Measurements from ENCODE around the gene ZSCAN23. TPM values are rescaled to one million over a fixed set of nuclear protein-coding genes. Genes with fewer than 3 reads are reported as not detected.

The ZSCAN23 gene
- polyA plus RNA-seq, 1 of the 3 experiments (the other 2 are of a cell fraction) = 2.1 TPM

DNA sequence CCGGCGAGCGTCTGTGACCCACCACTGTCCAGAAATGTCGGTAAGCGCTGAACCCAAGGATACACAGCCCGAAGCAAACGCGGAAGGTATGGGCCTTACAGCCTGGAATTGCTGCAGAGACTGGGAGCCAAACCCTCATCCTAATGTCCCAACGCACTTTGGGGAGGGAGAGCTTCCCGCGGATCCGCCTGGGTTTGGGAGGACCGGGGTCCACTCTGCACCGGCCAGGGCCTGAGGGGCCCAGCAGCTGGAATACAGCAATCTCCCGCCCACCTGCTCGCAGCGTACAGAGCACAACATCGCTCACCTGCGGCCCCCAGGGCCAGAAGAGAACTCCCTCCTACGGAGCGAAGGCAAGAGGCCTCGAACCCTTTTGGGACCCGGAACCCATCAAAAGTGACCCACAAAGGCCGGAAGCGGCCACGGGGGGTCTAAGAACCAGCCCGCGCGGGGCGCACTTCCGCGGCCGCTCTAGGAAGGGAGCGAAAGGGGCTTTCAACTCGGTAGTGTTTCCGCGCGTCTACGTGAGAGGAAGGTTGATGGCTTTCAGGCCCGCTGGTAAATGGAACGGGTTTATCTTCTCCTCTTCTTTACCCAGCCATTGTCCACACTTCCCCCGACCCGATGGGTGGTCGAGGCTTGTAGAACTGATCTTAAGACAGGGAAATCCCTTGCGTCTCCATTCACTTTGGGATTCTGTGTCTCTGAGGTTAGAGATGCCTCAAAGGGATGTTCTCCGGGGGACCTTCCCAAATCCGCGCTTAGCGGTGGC lies 43.8 kb downstream of the ZSCAN23 start, which contains the start of gene ZSCAN12 (continued):
- TF ChIP-seq, protein P1, sequence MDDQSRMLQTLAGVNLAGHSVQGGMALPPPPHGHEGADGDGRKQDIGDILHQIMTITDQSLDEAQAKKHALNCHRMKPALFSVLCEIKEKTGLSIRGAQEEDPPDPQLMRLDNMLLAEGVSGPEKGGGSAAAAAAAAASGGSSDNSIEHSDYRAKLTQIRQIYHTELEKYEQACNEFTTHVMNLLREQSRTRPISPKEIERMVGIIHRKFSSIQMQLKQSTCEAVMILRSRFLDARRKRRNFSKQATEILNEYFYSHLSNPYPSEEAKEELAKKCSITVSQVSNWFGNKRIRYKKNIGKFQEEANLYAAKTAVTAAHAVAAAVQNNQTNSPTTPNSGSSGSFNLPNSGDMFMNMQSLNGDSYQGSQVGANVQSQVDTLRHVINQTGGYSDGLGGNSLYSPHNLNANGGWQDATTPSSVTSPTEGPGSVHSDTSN (IDR thresholded peaks at IDR 0.05) = 0 out of 2 replicates have a peak, but pooled peaks have one; percentile 25
- peak; percentile 95 for TF ChIP-seq GABPA (IDR thresholded peaks at IDR 0.05; ENCODE audit: low read depth)
- TF ChIP-seq NRF1 (IDR thresholded peaks at IDR 0.05; ENCODE audit: low read depth, low read length) = no peak
- TF ChIP-seq EP300 (IDR thresholded peaks at IDR 0.05; ENCODE audit: borderline replicate concordance in 1 of 2, low read depth in 1 of 2, low read length in 1 of 2) = 0 out of 4 replicates have a peak, but pooled peaks of 1 of the 2 experiments have one; percentile 17
- TF ChIP-seq EZH2phosphoT487 (IDR thresholded peaks at IDR 0.05; ENCODE audit: borderline replicate concordance, low read depth) = no peak
- no peak for TF ChIP-seq RXRA (IDR thresholded peaks at IDR 0.05; ENCODE audit: borderline replicate concordance, low read depth)
- TF ChIP-seq YY1 (IDR thresholded peaks at IDR 0.05; ENCODE audit: low read depth) = peak; percentile 75; the same call in 1 of the 2 replicates
- TF ChIP-seq FOXM1 (IDR thresholded peaks at IDR 0.05; ENCODE audit: low read depth) = no peak
- TF ChIP-seq ELF1 (IDR thresholded peaks at IDR 0.05) = peak; percentile 91
- TF ChIP-seq JUND (IDR thresholded peaks at IDR 0.05) = no peak
- peak; percentile 86 for TF ChIP-seq MAX (IDR thresholded peaks at IDR 0.05; ENCODE audit: low read depth)
- TF ChIP-seq CHD2 (IDR thresholded peaks at IDR 0.05; ENCODE audit: low read length, partially characterized antibody) = peak; percentile 77
- peak; percentile 27; the same call in 1 of the 2 replicates for TF ChIP-seq NFIC (IDR thresholded peaks at IDR 0.05; ENCODE audit: borderline replicate concordance)
- TF ChIP-seq FOXJ3 (CRISPR knock-in tag; IDR thresholded peaks at IDR 0.05) = no peak
- TF ChIP-seq TCF12 (IDR thresholded peaks at IDR 0.05) = peak; percentile 24; the same call in 1 of the 2 replicates
- peak; percentile 38; the same call in 1 of the 2 replicates for TF ChIP-seq REST (IDR thresholded peaks at IDR 0.05; ENCODE audit: low read depth, low read length)
- TF ChIP-seq SMC3 (IDR thresholded peaks at IDR 0.05; ENCODE audit: low read depth, low read length) = no peak
- TF ChIP-seq SIN3A (IDR thresholded peaks at IDR 0.05; ENCODE audit: borderline replicate concordance, low read depth, low read length) = peak; percentile 91
- TF ChIP-seq RCOR1 (IDR thresholded peaks at IDR 0.05; ENCODE audit: low read length) = no peak

Measured in SK-N-SH (cell line).